Ammon's horn (tissue), 1 donor: ENCODE data around the gene SOWAHD.
A peak's percentile ranks its signal among the peaks of the same experiment; 100 is the strongest.
"Not testable (repeated sequence)": the region's sequence is repeated elsewhere in the genome, so short reads cannot be mapped to it uniquely, and the experiment has no call there.

Experiments used
- DNase-seq: peaks from one replicate; pipeline ENCODE4 v3.0.0-alpha.2; 2016; ENCODE audit warnings: low spot score

The SOWAHD gene

DNA sequence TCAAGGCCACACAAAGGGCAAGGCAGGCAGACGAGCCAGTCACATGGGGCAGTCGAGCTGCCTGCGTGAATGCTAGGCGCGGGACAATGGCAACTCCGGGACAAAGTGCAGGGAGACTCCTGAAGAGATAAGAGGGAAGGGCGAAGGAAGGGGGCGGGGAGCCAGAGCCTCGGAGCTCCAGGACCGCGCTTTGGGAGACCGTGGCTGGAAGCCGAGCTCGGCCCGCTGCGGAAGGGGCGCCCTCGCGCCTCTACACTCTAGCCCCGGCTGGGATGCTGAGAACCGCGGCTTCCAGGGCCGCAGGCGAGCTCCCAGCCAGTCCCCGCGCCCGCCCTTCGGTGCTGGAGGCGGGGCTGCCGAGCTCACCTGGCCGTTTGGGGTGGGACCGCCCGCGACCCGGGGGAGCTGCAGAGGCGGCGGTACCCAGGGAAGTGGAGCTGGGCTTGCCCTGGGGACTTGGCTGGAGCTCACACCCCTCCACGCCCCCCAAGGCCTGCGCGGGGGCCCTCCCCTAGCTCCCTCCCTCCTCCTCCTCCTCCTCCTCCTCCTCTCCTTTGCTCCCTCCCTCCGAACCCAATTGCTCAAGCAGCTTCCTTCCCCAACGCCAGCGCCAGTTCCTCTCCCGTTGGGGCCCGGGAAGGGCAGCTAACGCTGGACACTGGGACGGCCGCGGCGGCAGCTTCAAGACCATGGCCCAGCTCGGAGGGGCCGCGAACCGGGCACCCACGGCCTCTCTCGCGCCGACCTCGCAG, at the start of gene SOWAHD:
Gene SOWAHD (plus strand): TSS at position 610 of the 752 bp plus-strand sequence. CDS start 80 bp downstream, at position 690.
- no peak for DNase-seq

DNA sequence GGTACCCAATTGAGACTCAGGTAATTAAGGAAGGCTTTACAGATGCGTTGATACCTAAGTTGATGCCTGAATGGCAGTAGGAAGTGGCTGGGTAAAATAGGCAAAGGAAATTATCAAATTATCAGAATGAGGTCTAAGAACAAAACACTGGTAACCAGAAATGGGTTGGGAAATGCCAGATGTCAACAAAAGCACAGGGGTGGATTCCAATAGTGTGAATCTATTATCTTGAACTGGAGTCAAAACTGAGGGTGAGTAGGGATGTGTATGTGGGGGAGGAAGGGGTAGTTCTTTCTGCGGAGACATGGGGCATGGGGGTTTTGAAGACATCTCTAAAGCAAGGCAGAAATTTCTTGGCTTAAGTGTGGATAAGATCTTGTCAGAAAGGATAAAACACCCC, 49.5 kb upstream of the SOWAHD start:
- DNase-seq = no peak

GRCh38 chrX:119709630-119710029, 48.8 kb upstream of the SOWAHD start:
- no peak for DNase-seq

DNA sequence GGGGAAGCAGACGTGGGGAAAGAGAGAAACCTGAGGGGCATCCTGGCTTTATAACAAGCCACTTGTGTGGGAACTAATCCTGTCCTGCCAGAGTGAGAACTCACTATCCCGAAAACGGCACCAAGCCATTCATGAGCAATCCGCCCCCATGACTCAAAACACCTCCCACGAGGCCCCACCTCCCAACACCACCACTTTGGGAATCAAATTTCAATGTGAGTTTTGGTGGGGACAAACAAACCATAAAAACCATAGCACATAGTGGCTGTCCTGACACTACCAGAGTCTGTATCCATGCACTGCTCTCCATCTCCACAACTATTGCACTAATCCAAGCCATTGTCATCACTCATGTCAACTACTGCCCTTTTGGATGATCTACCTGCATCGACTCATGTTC, 36.9 kb upstream of the SOWAHD start:
- no peak for DNase-seq

GRCh38 chrX:119721926-119722325, 36.5 kb upstream of the SOWAHD start:
- DNase-seq = no peak

GRCh38 chrX:119726900-119727555, 31.4 kb upstream of the SOWAHD start:
- no peak for DNase-seq

GRCh38 chrX:119728487-119728886, 29.9 kb upstream of the SOWAHD start:
- DNase-seq = no peak

DNA sequence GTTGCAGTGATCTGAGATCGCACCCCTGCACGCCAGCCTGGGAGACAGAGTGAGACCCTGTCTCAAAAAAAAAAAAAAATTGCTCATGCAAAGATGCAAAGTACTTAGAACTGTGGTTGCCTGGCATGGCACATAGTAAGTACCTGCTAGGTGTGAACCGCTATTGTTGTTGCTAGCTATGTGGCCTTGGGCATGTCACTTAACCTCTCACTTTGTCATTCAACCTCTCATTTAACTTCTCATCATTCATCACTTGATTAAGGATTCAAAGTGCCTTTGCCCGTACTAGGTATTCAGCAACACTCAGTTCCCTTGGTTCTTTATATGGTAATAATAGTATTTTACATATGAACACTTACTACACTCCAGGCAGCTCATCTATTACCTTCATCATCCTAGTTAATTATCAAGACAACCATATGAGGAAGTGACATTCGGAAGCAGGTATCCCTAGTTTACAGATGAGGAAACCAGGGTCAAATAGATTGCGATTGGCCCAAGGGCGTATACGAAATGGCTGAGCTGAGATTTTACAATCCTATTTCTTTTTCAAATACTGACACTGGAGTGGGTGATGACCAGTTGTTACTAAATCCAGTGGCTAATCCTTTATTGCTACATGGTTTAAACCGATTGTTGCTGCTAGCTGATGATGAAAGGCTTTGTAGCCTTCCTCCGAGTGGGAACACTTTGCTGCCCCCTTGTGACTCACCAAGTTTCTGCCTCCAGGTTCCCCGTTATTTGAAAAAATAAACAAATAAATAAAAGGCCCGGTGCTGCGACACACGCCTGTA, 28.8 kb upstream of the SOWAHD start:
- peak; percentile 43 for DNase-seq

DNA sequence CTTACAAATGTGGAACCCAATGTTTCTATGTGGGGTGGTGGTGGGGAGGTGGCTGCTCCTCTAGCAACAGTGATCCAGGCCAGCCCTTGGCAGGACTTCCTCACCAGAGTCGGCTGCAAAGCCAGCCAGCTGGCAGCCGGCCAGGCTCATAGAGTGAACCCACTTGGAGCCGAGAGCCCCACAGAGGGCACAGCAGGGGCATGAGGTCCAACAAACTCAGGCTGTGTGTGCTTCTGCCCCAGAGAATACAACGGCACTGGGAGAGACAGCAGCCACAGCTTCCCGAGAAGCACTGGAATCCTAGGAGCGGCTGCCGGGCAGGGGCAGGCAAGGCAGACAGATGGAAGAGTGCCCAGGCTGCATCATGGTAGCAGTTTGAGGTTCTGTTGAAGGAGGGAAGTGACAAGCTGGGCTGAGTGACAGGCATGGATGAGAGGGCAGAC, 23.5 kb upstream of the SOWAHD start:
- peak; percentile 56 for DNase-seq

DNA sequence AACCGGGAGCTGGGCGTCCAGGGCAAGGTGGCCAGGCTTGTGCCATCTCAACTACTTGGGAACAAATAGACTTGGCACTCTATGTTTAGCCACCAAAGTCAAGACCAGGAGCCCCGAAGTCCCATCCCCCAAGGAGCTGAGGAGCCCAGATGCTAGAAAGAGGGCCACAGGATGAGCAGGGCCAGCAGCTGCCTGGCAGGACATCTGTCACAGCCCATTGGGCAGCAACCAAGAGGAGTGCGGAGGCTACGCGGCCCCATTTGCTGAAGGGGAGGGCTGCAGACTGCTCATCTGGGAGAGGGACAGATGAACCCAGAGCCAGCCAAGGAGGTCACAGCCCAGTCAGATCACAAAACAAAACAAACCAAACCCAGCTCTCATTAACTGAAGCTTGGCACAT, 22.9 kb upstream of the SOWAHD start:
- no peak for DNase-seq

GRCh38 chrX:119736206-119736764, 22.1 kb upstream of the SOWAHD start:
- no peak for DNase-seq

DNA sequence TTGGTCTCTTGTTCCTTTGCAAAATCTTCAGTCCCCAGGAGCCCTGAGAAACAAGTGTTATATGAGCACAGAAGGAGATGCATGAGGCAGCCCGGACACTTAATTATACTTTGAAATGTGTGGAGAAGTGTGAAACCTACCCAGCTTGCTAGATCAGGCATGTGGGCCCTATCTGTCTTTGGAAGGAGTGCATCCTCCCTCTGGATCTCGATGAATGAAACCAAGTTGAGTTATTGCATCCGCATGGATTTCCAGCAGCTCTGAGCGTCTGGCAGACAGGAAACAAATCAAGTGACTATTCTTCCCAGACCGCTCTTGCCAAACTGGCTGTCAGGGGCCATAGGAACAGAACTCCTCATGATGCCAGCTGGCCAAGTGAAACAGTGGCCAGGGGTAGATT, 19.6 kb upstream of the SOWAHD start:
- no peak for DNase-seq

GRCh38 chrX:119745283-119745848, 13.0 kb upstream of the SOWAHD start:
- DNase-seq = no peak

- not testable (repeated sequence) for DNase-seq
Observed at GRCh38 chrX:119750131-119750530, 8.3 kb upstream of the SOWAHD start.

- not testable (repeated sequence) for DNase-seq
Observed at GRCh38 chrX:119750751-119751150, 7.6 kb upstream of the SOWAHD start.

DNA sequence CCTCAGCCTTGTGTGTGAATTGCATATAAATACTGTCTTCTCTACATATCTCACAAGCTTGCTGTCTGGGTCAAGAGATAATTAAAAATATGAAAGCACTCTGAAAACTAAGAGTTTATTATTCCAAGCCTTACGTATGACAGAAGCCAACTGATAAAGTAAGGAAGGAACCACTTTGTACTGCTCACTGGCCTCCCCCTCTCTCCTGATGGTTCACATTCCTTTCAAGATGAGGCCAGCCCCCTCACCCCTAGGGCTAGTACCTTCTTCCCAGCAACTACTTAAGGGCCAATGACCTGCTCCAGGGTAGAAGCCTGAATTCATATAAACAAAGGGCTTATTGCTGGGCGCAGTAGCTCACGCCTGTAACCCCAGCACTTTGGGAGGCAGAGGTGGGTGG, 5.4 kb upstream of the SOWAHD start:
- no peak for DNase-seq

GRCh38 chrX:119753639-119754257, 4.6 kb upstream of the SOWAHD start:
- no peak for DNase-seq

- no peak for DNase-seq
Observed at GRCh38 chrX:119755981-119756533, 2.3 kb upstream of the SOWAHD start.

- DNase-seq = no peak
Observed at GRCh38 chrX:119756926-119757635, 1.3 kb upstream of the SOWAHD start.

DNA sequence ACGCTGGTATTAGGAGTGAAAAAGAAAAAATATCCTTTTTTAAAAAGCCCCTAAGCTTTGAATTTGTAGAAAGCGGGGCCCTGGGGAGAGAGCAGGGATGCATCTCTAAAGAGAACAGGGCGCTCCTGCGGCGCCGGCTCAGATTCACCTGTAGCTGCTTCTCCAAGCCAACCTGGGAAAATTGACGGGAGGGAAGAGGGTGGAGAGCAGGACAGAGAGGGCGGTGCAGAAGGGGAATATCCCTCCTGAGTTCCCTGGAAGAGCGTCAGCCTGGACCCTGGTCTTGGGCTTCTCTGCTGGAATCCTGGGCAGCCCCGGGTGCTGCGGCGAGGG, 776 bp upstream of the SOWAHD start:
- no peak for DNase-seq

DNA sequence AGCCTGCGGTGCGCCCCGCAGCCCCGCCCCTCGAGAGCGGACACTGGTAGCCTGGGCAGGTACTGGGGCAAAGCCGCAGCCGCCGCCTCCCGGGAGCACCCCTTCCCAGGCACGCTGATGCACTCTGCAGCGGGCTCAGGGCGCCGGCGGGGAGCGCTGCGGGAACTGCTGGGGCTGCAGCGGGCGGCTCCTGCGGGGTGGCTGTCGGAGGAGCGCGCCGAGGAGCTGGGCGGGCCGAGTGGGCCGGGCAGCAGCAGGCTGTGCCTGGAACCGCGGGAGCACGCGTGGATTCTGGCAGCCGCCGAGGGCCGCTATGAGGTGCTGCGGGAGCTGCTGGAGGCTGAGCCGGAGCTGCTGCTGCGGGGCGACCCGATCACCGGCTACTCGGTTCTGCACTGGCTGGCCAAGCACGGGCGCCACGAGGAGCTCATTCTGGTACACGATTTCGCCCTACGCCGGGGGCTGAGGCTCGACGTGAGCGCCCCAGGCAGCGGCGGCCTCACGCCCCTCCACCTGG, 401 bp downstream of the SOWAHD start:
- no peak for DNase-seq
